Stomach (tissue), 9 donors: ENCODE measurements around the gene LAMB4. TPM values are rescaled to one million over a fixed set of nuclear protein-coding genes. Genes with fewer than 3 reads are reported as not detected.

Source experiments
- DNase-seq, 2 donors: peaks; one replicate each; pipeline versions ENCODE4 v3.0.0 to v3.0.0-alpha.2; 2013 to 2019
- H3K27ac ChIP-seq, 5 donors: fragments of 200-600 bp in 4 of 5; sonication (generic) in 4 of 5; one replicate each; pipeline ENCODE4 v1.5.1; 2013 to 2019; ENCODE audit warnings: mild to moderate bottlenecking in 1 of 5, moderate library complexity in 1 of 5
- H3K27me3 ChIP-seq, 3 donors: fragments of 200-600 bp; sonication (generic); one replicate each; pipeline ENCODE4 v1.5.1; 2017 to 2019; ENCODE audit warnings: mixed run types in 1 of 3
- H3K36me3 ChIP-seq, 4 donors: fragments of 200-600 bp; sonication (generic); 1 replicate in 3 of 4; 2 replicates in 1 of 4; pipeline ENCODE4 v1.5.1; 2016 to 2019
- H3K4me1 ChIP-seq, 4 donors: fragments of 200-600 bp; sonication (generic); one replicate each; pipeline ENCODE4 v1.5.1; 2016 to 2019
- H3K4me3 ChIP-seq, 4 donors: fragments of 200-600 bp; sonication (generic) in 3 of 4; one replicate each; pipeline ENCODE4 v1.5.1; 2016 to 2019; ENCODE audit warnings: mild to moderate bottlenecking in 1 of 4
- H3K9me3 ChIP-seq, 4 donors: fragments of 200-600 bp; sonication (generic); one replicate each; pipeline ENCODE4 v1.5.1; 2016 to 2019
- EP300 ChIP-seq: sonication (generic); formaldehyde crosslinking; IDR thresholded peaks from one replicate; pipeline ENCODE4 v1.6.1; 2017; ENCODE audit warnings: antibody characterized with exemption
- POLR2A ChIP-seq, 4 donors: fragments of 450-650 bp; IDR thresholded peaks; one replicate each; pipeline ENCODE4 v1.6.1; 2016; ENCODE audit warnings: antibody characterized with exemption in 4 of 4, control low read depth in 2 of 4, mild to moderate bottlenecking in 1 of 4, moderate library complexity in 1 of 4
- POLR2AphosphoS5 ChIP-seq, 3 donors: sonication (generic); formaldehyde crosslinking; IDR thresholded peaks; one replicate each; pipeline ENCODE4 v1.6.1; 2016; ENCODE audit warnings: antibody characterized with exemption in 3 of 3
- WGBS, 5 donors: extraction: QIAGEN DNeasy Blood & Tissue Kit in 3 of 5; methylation state at CpG; one replicate each; pipeline versions ENCODE4 v1.1.5 to v1.1.7; 2013 to 2018; 5-methylcytosine and 5-hydroxymethylcytosine counted together
- intact Hi-C: fragments of 100-400 bp; cut with DNase I; formaldehyde crosslinking; loops from one replicate; pipeline ENCODE4 v1.15.1; 2023; ENCODE audit warnings: low total_unique reads
- polyA plus RNA-seq, 3 donors: library from polyadenylated mRNA; stranded (reverse); fragments of 200-250 nt; gene quantifications; one replicate each; pipeline ENCODE4 v1.2.3, GENCODE V29; 2013
- total RNA-seq, 5 donors: library from RNA; depleted of rRNA; stranded (reverse); fragments of >200 nt; gene quantifications; one replicate each; pipeline versions ENCODE4 v1.1.0 to v1.2.3, GENCODE V29; 2014 to 2016
- TF ChIP-seq, protein P1 (sequence below), 7 experiments: fragments of 450-650 bp in 4 of 7; fragments of 200-600 bp in 3 of 7; sonication (generic) in 3 of 7; IDR thresholded peaks; one replicate each; pipeline ENCODE4 v1.5.1; 2016 to 2019; ENCODE audit warnings: antibody characterized with exemption in 7 of 7, control low read depth in 2 of 7, mild to moderate bottlenecking in 1 of 7
- donor health status: healthy with polysubstance abuse.
- donor health status: Bipolar disorder and iron deficiency.
- donor health status: healthy.

The LAMB4 gene
- total and polyA plus RNA-seq, 8 donors, result under 0.01 to 8.5 (median 1.7) TPM; not detected in 2

DNA sequence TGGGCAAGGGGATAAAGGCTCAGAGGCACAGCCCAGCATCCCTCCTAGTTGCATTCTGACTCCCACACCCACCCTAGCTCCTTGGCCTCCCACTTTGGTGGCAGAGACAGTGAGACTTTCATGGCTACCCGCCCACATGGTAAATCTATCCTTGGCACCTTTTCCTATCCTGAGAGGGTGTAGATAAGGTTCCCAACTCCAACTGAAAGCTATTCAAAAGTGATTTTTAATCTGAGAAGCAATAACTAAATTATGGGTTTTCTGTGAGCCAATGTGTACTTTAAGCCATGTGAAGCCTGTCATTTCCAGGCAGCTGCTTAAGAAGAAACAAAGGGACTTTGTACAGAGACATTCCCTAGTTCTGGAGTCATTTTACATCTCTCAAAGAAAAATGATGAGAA, 136.3 kb downstream of the LAMB4 start:
- TF ChIP-seq POLR2A (IDR thresholded peaks at IDR 0.05) (no peak), EP300 (no peak), POLR2AphosphoS5 (IDR thresholded peaks at IDR 0.05) (no peak)
- TF ChIP-seq, protein P1, sequence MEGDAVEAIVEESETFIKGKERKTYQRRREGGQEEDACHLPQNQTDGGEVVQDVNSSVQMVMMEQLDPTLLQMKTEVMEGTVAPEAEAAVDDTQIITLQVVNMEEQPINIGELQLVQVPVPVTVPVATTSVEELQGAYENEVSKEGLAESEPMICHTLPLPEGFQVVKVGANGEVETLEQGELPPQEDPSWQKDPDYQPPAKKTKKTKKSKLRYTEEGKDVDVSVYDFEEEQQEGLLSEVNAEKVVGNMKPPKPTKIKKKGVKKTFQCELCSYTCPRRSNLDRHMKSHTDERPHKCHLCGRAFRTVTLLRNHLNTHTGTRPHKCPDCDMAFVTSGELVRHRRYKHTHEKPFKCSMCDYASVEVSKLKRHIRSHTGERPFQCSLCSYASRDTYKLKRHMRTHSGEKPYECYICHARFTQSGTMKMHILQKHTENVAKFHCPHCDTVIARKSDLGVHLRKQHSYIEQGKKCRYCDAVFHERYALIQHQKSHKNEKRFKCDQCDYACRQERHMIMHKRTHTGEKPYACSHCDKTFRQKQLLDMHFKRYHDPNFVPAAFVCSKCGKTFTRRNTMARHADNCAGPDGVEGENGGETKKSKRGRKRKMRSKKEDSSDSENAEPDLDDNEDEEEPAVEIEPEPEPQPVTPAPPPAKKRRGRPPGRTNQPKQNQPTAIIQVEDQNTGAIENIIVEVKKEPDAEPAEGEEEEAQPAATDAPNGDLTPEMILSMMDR (IDR thresholded peaks at IDR 0.05), result no peak
- Histone ChIP-seq H3K4me1 (peaks cover 8 to 63% (median 40%) of the 10 kb centered on the region in 4 donors), H3K36me3 (peaks cover 7 to 42% (median 27%) of the 10 kb centered on the region in 4 donors), H3K9me3 (no peaks in the 10 kb centered on the region), H3K27me3 (no peaks in the 10 kb centered on the region), H3K4me3 (no peak overlapping the region), H3K27ac (peak overlapping the region; percentile 18 to 89 (median 62))
- intact Hi-C loops, result no loop called here
- DNase-seq, result peak in 1 of 2 donors; percentile 66
- WGBS, 5 donors, result 13 to 44% (median 21%) methylated on average over 1 of the region's 1 CpG

DNA sequence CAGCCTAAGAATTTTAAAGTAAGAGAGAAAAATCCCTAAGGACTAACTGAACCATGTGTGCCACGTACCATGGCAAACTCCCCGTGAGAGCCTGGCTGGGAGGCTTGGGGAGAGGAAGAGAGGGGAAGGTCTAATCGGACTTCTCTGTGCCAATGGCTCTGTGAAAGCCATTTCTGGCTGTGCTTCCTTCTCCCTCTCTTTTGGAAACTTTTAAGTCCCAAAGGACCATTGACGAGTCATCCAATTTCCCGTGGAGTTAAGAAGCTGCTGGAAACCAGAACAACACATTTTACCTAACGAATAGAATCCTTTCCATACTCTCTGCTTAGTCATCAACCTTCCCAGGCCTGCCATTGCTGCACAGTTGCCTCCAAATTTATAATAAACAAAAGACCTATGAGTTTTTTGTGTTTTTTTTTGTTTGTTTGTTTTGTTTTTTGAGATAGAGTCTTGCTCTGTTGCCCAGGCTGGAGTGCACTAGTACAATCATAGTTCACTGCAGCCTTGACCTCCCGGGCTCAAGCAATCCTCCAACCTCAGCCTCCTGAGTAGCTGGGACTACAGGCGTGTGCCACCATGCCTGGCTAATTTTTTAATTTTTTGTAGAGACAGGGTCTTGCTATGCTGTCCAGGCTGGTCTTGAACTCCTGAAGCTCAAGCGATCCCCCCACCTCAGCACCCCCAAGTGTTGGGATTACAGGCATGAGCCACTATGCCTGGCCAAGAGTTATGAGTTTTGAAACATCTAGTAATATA, 140.4 kb downstream of the LAMB4 start:
- Histone ChIP-seq H3K27me3 (no peaks in the 10 kb centered on the region), H3K4me1 (peaks cover 8 to 35% (median 16%) of the 10 kb centered on the region in 4 donors), H3K36me3 (peaks cover 12 to 66% (median 54%) of the 10 kb centered on the region in 4 donors), H3K27ac (peak overlapping the region in 4 of 5 donors; percentile 17 to 66 (median 42)), H3K9me3 (no peaks in the 10 kb centered on the region), H3K4me3 (no peak overlapping the region)
- intact Hi-C loops, result no loop called here
- WGBS, 5 donors, result 76 to 92% (median 86%) methylated on average over 9 of the region's 9 CpGs
- TF ChIP-seq EP300 (no peak), POLR2AphosphoS5 (IDR thresholded peaks at IDR 0.05) (no peak), POLR2A (IDR thresholded peaks at IDR 0.05) (no peak)
- TF ChIP-seq, protein P1 (IDR thresholded peaks at IDR 0.05), result no peak
- DNase-seq, result no peak

DNA sequence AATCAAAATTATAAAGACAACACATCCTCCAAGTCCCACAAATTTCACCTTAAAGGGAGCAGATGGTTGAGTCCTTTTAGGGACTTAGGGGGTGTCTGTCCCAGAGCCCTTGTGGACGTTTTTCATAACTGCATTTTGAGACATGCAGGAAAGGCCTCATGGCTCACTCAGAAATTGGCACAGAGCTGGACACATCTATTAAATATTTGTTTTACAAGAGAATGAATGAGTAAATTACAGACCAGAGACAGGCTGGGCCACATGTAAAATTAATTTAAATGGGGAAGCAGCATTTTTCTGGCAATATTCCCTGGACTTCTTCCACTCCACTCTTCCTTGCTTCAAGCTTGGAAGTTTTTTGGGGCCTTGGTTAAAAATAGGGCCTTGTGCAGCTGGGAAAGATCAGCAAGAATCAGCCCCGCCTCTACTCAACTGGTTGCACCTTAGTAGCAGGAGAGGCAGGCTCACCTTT, 147.2 kb downstream of the LAMB4 start:
- H3K27me3 ChIP-seq, result no peaks in the 10 kb centered on the region
- WGBS, 5 donors, result 23 to 46% (median 37%) methylated on average over 2 of the region's 2 CpGs
- intact Hi-C loops, result no loop called here
- peaks cover 0 to 30% (median 14%) of the 10 kb centered on the region in 4 donors for H3K4me1 ChIP-seq
- peaks cover 5 to 68% (median 62%) of the 10 kb centered on the region in 4 donors for H3K36me3 ChIP-seq
- peak in 1 of 2 donors; percentile 88 for DNase-seq
- no peaks in the 10 kb centered on the region for H3K9me3 ChIP-seq
- TF ChIP-seq, protein P1 (IDR thresholded peaks at IDR 0.05), result peak in 1 of 7 experiments; percentile 28
- no peak for TF ChIP-seq EP300
- TF ChIP-seq POLR2AphosphoS5 (IDR thresholded peaks at IDR 0.05), result peak in 1 of 3 donors; percentile 32
- no peak for TF ChIP-seq POLR2A (IDR thresholded peaks at IDR 0.05)
- no peak overlapping the region for H3K4me3 ChIP-seq
- H3K27ac ChIP-seq, result peak overlapping the region in 3 of 5 donors; percentile 27 to 51 (median 42)

DNA sequence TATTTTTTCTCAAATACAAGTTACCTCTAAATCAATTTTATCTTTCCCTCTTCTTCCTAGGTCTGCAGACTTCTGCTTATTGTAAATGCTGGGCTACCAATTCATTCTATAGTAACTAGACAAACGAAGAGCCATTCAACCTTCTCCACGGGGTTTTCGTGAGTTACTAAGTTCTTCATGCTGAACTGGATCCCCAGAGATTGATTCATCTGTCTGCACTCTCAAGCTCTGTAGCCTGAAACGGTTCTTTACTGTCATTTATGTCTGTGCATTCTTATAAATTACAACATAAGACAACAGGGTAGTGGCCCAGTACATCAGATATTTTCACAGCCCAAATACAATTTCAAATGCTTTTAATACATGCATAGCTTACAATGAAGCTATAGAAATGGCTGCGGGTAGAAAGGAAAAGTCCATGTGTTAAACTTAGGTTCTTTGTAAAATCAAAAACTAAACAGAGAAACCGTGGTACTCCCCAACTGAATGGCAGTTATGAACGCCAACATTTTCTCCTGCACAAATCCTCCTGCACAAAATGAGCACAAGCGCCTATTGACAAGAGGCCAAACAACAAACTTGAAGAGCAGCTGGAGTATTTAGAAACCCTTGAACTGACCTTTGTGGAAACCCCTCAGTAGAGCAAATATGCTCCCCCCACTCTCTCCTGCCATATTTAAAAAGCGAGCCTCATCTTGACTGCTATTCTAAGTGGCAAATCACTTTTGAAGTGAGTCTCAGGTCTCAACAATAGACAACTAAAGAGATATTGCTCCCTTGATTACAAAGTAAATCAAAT, 147.9 kb downstream of the LAMB4 start:
- 64 to 78% (median 71%) methylated on average over 9 of the region's 9 CpGs for WGBS, 5 donors
- Histone ChIP-seq H3K27me3 (no peaks in the 10 kb centered on the region), H3K27ac (peak overlapping the region in 3 of 5 donors; percentile 27 to 51 (median 42)), H3K4me1 (peaks cover 0 to 30% (median 14%) of the 10 kb centered on the region in 4 donors), H3K4me3 (no peak overlapping the region), H3K9me3 (no peaks in the 10 kb centered on the region), H3K36me3 (peaks cover 3 to 70% (median 62%) of the 10 kb centered on the region in 4 donors)
- no peak for TF ChIP-seq EP300
- TF ChIP-seq, protein P1 (IDR thresholded peaks at IDR 0.05), result no peak
- TF ChIP-seq POLR2A (IDR thresholded peaks at IDR 0.05), result no peak
- no peak for TF ChIP-seq POLR2AphosphoS5 (IDR thresholded peaks at IDR 0.05)
- DNase-seq, result no peak
- intact Hi-C loops, result no loop called here
